HG03135 (cell line): ENCODE measurements around the gene EPHA6.
"Not testable (repeated sequence)": the region's sequence is repeated elsewhere in the genome, so short reads cannot be mapped to it uniquely, and the experiment has no call there.

Experiments
- ATAC-seq: cut with Tn5 transposase; IDR thresholded peaks from one replicate; pipeline ENCODE4 v1.9.1; 2021; ENCODE audit warnings: mild to moderate bottlenecking, moderate library complexity; ENCODE audit not compliant: unreplicated experiment

EPHA6 gene

DNA sequence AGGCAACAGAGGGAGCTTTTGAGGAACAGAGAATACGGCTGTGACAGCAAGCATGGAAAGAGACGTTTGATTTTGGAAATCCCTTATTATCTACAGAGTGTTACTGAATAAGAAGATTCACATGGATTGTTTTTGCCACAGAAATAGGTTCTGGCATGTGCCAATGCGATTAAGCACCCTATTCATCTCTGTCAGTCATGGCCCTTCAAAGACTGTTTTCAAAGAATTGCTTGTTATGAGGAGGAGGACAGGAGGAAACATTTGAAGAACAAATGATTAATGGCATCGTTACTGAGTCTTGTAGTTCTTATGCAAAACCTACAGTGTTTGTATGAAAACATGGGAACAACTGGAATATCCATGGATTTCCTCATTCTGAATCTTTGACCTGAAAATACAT lies 86.2 kb downstream of the EPHA6 start:
- ATAC-seq = no peak

DNA sequence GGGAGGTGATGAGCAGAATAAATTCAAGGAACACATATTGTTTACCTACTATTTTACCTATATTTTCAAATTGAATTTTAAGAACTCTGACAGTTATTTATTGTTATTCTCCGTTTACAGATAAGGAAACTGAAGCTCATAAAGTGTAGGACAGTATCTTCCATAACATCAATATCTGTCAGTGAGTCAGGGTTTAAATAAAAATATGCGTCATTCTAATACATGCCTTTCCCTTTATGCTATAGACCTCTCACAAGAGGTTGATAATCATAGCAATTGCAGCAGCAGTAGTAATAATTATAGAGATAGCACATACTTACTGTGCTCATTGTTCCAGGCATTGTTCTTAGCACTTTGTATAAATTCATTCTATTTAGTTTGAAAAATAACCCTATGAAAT lies 101.1 kb downstream of the EPHA6 start:
- no peak for ATAC-seq

DNA sequence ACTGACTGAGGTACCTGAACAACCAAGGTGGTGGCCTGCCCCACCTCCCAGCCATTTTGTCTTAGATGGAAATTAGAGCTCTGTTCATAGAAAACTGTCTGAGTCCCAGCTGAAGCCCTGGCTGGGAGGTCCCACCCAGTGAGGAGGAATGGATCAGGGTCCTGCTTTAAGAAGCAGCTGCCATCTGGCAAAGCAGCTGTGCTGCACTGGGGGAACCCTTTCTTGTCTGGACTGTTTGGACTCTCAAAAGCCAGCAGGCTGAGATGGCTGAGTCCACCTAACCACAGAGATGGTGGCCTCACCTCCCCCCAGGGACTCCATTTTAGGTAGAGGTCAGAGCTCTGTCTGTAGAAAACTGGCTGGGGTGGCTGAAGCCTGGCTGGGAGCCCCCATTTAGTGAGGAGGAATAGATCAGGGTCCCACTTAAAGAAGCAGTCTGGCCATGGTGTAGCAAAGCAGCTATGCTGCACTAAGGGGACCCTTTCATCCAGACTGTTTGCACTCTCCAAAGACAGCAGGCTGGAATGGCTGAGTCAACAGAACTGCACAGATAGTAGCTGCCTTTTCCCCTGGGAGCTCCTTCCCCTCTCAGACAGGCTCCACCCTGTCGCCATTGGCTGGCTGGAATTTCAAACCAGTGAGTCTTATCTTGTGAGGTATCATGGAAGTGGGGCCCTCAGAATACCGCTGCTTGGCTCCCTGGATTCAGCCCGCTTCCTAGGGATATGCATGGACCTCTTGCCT lies 116.9 kb downstream of the EPHA6 start:
- no peak for ATAC-seq

DNA sequence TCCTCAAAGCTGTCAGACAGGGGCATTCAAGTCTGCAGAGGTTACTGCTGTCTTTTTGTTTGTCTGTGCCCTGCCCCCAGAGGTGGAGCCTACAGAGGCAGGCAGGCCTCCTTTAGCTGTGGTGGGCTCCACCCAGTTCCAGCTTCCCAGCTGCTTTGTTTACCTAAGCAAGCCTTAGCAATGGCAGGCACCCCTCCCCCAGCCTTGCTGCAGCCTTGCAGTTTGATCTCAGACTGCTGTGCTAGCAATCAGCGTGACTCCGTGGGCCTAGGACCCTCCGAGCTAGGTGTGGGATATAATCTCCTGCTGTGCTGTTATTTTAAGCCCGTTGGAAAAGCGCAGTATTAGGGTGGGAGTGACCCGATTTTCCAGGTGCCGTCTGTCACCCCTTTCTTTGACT lies 127.7 kb downstream of the EPHA6 start:
- not testable (repeated sequence) for ATAC-seq

DNA sequence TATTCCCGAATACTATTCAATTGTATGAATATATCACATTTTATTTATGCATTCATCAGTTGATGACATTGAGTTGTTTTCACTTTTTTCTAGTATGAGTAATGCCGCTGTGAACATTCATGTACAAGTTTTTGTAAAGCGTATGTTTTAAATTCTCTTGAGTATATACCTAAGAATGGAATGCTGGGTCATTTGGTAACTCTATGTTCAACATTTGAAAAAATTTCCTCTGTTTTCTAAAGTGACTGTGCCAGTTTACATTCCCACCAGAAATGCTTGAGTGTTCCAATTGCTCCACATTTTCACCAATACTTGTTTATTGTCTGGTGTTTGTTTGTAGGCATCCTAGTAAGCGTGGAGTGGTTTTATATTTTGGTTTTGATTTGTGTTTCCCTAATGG lies 144.5 kb downstream of the EPHA6 start:
- ATAC-seq = no peak

DNA sequence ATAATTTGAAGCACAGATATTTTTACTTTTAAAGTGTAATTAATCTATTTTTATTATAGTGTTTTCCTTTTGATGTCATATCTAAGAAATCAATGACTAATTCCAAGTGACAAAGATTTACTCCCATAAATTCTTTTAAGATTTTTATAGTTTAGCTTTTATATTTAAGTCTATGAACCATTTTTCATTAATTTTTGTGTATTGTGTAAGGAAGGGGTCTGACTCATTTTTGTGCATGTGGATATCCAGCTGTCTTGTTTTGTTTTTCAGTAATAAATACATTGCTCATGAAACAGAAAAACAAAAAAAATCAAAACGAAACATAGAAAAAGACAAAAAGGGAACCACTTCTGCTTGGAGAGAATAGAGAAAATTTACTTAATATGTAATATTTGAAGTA lies 145.1 kb downstream of the EPHA6 start:
- ATAC-seq = no peak

DNA sequence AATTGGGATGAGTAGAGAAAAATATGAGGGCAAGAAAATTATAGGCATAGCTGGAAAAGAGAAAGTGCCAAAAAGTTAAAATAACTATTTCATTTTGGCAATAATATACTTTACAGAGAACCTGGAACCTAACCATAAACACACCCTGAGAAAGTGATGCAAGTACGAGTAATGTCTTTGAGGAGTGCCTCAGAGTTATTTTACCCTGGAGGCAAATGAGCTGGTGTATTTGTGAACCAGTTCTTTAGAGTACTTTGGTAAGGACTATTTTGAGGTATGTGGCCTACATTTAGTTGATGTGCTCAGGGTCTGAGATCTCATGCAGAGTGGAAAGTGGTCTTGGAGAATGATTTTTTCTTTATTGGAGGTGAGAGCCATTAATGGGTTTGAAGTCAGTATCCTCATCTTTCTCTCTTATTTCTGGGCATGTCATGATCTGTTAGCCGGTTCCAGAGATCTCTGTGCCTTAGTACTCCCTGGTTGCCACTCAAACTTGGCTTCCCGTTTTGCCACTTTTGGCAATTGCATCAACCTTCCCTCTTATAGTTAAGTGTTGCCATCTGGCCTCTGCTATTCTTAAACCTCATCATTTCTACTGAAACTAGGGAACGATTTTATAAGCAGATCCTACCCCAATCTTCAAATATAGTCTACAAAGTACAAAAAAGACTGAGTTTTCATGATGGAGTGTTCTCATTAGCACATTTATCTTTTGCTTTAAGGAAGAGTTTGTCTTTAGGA lies 145.7 kb downstream of the EPHA6 start:
- ATAC-seq = no peak

DNA sequence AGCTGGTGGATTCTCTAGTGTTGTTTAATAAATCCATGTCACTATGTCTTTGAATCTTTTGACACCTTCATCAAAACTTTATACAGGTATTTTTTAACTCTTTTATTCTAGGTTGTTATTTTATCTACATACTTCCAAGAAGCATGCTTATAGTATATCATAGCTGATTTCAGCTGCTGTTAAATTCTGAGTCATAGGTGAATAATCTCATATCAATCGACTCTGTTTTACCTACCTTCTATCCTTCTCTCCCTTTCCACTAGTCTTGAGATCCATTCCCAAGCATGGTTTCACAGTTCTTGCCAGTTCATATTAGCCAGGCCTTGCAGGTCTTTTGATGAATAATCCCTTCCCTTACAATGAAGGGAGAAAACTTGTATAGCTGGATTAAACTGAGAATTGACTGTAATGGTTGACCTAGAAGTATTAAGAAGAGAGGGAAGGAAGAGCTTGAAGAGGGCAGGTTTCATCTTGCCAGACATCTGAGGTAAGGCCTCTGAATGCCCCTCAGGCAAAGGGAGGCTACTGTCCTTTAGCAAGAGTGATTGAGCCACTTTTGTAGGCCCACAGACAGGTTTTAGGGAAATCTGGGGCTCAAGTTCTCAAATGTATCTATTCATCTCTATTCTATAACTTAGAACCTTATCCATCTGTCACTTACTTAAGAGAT lies 146.4 kb downstream of the EPHA6 start:
- no peak for ATAC-seq

DNA sequence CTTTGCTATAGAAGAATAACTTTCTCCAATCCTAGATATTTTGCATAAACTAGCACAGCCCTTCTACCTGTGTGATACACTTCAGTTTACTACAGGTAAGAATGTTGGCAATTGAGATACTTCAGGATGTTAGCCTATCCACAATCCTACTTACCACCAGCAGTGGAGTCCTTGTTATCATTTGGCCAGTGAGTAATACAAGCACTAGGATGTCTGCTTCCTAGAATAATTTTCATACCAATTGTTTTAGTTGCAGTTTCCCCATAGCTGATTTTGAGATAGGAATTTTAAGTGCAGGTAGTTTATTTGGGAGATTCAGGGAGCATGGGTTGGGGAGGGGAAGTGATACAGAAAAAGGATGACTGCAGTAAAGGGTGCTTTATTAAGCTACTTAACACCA lies 147.2 kb downstream of the EPHA6 start:
- no peak for ATAC-seq

DNA sequence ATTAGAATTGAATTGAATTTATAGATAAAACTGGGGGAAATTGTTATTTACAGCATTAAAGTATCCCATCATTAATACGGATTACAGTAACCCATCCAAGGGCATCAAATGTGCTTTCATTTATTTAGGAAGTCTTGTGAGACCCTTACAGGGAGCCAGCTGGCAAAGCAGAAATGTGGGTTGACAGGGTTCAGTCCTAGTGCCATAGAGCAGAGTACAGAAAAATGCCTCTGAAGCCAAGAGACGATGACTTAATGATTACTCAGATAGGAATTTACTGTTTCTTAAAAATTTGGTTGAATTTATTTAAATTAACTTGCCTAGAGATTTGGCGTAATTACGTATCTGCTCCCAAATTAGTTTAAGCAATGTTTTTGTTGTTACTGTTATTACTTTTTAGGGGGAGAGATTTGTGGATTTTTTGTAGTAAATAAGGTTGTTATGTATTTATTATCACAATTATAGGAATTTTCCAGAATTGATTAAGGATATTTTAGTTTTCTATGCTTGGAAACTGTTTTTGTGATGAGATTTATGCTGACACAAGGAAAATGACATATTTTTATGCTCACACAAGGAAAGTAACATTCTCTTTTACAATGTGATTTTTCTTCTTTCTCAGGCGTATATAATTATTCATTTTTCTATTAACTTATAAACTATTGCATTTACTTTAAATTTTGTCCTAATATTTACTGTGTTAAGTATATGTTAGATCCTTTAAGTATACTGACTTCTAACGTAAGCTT lies 152.0 kb downstream of the EPHA6 start:
- ATAC-seq = no peak

DNA sequence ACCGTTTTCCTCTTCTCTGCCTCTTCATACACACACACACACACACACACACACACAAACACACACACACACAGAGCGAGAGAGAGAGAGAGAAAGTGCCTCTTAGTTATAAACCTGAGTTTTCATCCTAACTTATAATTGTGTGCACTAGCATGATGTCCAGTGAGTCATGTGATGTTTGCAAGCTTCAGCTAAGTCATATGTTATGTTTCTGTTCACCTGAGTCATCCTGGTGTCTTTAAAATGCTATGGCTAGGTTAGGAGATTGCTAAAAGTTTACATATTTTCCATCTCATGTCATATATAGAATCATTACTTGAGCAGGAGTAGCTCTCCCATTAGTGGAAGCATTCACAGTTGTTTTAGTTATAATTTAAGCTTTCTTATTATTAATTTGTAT lies 155.8 kb downstream of the EPHA6 start:
- ATAC-seq = no peak

DNA sequence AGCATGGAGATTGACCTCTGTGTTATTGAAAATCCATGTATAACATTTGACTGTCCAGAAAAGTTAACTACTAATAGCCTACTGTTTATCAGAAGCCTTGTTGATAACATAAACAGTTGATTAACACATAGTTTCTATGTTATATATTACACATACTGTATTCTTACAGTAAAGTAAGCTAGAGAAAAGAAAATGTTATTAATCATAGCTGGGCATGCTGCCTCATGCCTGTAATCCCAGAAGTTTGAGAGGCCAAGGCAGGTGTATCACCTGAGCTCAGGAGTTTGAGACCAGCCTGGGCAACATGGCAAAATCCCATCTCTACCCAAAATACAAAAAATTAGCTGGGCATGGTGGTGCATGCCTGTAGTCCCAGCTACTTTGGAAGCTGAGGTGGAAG lies 163.3 kb downstream of the EPHA6 start:
- no peak for ATAC-seq

DNA sequence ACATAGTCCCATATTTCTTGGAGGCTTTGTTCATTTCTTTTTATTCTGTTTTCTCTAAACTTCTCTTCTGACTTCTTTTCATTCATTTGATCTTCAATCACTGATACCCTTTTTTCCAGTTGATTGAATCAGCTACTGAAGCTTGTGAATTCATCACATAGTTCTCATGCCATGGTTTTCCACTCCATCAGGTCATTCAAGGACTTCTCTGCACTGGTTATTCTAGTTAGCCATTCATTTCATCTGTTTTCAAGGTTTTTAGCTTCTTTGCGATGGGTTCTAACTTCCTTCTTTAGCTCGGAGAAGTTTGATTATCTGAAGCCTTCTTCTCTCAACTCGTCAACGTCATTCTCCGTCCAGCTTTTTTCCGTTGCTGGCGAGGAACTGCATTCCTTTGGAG lies 169.3 kb downstream of the EPHA6 start:
- ATAC-seq = not testable (repeated sequence)

DNA sequence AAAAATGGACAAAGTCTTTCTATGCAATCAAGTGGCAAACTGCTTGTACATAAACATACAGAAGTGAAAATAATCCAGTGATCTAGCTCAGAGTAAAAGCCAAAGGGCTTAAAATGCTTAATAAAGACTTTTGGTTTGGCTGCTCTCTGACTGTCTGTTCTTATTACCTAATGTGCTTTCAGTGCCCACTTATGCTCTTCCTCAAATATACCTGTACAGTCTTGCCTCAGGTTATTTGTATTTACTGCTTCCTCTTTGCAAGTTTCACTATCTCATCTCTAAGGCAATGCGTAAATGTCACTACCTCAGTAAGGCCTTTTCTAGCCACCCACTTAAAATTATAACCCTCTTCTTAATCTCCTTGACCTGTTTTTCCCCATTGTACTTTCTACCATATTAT lies 171.8 kb downstream of the EPHA6 start:
- no peak for ATAC-seq

DNA sequence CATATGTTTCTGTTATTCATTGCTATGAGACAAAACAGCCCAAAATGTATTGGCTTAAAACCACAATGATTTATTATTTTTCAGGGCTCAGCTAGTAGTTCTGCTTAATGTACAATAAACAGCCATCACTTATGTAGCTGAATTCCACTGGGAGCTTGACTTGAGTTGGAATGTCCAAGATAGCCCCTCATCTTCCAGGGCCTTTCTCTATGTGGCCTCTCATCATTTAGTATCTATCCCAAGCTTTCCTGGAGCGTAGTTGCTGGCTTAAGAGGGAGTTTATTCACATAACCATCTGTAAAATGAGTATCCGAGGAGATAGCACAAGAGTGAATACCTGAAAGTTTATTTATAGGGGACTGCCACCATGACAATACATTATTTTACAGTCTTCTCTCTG lies 176.8 kb downstream of the EPHA6 start:
- ATAC-seq = no peak

DNA sequence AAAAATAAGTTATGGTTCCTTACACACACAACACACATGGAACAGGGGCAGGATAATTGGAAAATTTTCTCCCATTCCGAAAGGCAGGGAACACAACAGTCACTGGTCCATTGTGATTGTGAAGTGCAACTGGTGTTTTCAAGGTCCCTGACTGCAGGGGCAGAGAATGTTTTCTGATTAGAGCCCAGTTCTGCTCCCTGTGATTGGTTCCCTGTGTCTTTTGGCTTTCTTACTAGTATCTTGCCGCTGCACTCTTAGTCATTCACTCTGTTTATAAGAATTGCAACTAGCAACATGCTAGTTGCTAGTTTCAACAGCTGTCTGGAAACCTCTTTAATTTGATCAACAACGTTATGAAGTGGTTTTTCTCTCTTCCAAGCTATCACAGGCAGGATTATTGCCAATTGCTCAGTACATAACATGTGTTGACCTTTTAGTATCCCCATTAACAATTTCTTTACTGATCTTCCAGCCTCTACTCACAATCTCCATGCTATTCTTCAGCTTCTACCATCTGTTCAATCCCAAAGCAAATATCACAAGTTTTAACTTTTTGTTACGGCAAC lies 177.5 kb downstream of the EPHA6 start:
- no peak for ATAC-seq

DNA sequence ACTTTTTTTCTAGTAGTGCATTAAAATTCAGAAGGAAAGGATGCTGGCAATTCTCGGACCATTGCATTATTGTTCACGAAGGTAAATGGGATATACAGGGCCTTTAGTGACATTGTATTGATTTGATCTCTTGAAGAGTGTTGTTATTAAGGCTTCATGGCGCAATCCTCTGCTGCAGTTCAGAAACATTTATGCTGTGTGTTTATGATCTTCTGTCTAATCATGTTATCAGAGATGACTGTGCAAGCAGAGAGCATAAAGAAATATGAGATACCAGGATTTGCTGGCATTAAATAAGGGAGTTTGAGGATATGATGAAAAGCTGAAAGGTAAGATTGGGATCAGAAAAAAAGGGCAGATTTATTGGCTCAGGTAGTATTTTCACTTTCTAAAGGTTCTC lies 180.6 kb downstream of the EPHA6 start:
- ATAC-seq = no peak

DNA sequence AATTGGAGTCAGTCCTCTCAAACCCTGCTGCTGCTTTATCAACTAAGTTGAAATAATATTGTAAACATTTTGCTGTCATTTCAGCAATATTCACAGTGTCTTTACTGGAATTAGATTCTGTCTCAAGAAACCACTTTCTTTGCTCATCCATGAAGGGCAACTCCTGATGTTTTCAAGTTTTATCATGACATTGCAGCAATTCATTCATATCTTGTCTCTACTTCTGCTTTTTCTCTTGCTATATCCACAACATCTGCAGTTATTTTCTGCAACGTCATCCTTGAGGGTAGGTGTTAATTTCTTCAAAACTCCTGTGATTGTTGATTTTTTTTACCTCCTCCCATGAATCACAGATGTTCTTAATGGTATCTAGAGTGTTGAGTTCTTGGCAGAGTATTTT lies 181.6 kb downstream of the EPHA6 start:
- ATAC-seq = no peak

DNA sequence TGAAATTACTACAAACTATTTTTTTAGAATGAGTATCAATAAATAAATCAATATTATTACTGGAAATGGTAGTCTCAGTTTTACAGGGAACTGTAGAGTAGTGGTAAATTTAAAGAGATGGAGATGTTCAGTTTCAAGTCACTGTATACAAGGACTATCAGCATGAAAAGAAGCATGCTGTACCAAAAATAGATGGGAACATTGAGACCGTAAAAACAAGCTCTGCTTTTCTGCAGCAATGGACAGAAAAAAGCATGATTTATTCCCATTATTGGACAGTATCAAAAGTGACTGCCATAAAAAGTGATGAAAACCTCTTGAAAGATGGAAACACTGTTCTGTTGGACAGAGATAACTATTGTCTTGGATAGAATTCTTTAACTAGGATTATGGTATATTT lies 187.2 kb downstream of the EPHA6 start:
- no peak for ATAC-seq

DNA sequence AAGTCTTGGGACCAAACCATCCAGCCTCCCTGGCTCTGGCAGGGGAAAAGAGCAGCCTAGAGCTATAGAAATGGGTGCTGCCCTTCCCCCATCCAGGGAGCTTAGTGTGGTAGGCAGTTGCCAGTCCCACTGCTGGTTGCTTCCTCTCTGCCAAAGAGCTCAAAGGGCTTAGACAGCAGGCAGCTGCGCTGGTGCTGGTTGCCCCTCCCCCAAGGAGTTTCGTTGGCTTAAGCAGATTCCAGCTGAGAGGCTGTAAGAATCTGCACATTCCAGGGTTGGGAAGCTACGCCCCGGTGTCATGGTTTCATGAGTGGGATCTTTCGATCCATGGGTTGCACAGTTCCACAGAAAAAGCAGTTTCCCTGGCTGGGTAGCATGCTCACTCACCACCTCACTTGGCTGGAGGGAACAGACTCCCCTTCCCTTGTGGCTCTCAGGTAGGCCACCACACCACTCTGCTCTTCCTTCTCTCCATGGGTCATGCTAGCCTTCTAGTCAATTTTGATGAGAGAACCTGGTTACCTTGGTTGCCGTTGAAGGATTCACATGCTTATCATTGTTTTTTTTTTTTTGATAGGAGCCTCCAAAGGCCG lies 195.1 kb downstream of the EPHA6 start:
- no peak for ATAC-seq
